ENCODE results near the gene LRRFIP2.
A peak's percentile ranks its signal among the peaks of the same experiment; 100 is the strongest.

Gene LRRFIP2

GRCh38 chr3:37099469-37099868 lies 74.9 kb downstream of the LRRFIP2 start:
- no peaks in the 10 kb centered on the region for H3K9me3 Mint-ChIP-seq
- no peak overlapping the region for H3K27ac Mint-ChIP-seq
- no peak for DNase-seq
- H3K4me3 Mint-ChIP-seq, result no peak overlapping the region
- no peaks in the 10 kb centered on the region for H3K4me1 Mint-ChIP-seq (ENCODE audit: low read depth)
- peaks cover 8% of the 10 kb centered on the region for H3K36me3 Mint-ChIP-seq (ENCODE audit: low read depth)
- no peaks in the 10 kb centered on the region for H3K27me3 Mint-ChIP-seq

- H3K27me3 Mint-ChIP-seq, result no peaks in the 10 kb centered on the region
- no peak overlapping the region for H3K27ac Mint-ChIP-seq
- no peaks in the 10 kb centered on the region for H3K4me1 Mint-ChIP-seq (ENCODE audit: low read depth)
- peaks cover 11% of the 10 kb centered on the region for H3K36me3 Mint-ChIP-seq (ENCODE audit: low read depth)
- DNase-seq, result no peak
- H3K9me3 Mint-ChIP-seq, result no peaks in the 10 kb centered on the region
- no peak overlapping the region for H3K4me3 Mint-ChIP-seq
Measured at GRCh38 chr3:37098884-37099283, 75.5 kb downstream of the LRRFIP2 start.

GRCh38 chr3:37097776-37098175 lies 76.6 kb downstream of the LRRFIP2 start:
- peaks cover 17% of the 10 kb centered on the region for H3K36me3 Mint-ChIP-seq (ENCODE audit: low read depth)
- H3K27me3 Mint-ChIP-seq, result no peaks in the 10 kb centered on the region
- no peaks in the 10 kb centered on the region for H3K9me3 Mint-ChIP-seq
- H3K27ac Mint-ChIP-seq, result no peak overlapping the region
- DNase-seq, result no peak
- H3K4me3 Mint-ChIP-seq, result no peak overlapping the region
- no peaks in the 10 kb centered on the region for H3K4me1 Mint-ChIP-seq (ENCODE audit: low read depth)

- peaks cover 22% of the 10 kb centered on the region for H3K36me3 Mint-ChIP-seq (ENCODE audit: low read depth)
- no peak overlapping the region for H3K27ac Mint-ChIP-seq
- H3K4me1 Mint-ChIP-seq (ENCODE audit: low read depth), result no peaks in the 10 kb centered on the region
- H3K4me3 Mint-ChIP-seq, result no peak overlapping the region
- H3K9me3 Mint-ChIP-seq, result no peaks in the 10 kb centered on the region
- no peaks in the 10 kb centered on the region for H3K27me3 Mint-ChIP-seq
- no peak for DNase-seq
Measured at GRCh38 chr3:37096975-37097374, 77.4 kb downstream of the LRRFIP2 start.

GRCh38 chr3:37096288-37096687 lies 78.1 kb downstream of the LRRFIP2 start:
- H3K9me3 Mint-ChIP-seq, result no peaks in the 10 kb centered on the region

GRCh38 chr3:37094636-37095035 lies 79.7 kb downstream of the LRRFIP2 start:
- H3K27me3 Mint-ChIP-seq, result no peaks in the 10 kb centered on the region
- H3K9me3 Mint-ChIP-seq, result no peaks in the 10 kb centered on the region
- no peak for DNase-seq
- no peak overlapping the region for H3K4me3 Mint-ChIP-seq
- H3K4me1 Mint-ChIP-seq (ENCODE audit: low read depth), result no peaks in the 10 kb centered on the region
- H3K27ac Mint-ChIP-seq, result no peak overlapping the region
- peaks cover 40% of the 10 kb centered on the region for H3K36me3 Mint-ChIP-seq (ENCODE audit: low read depth)

More at GRCh38 chr3:37096288-37096687, 78.1 kb downstream of the LRRFIP2 start:
- Mint-ChIP-seq H3K4me1 (ENCODE audit: low read depth) (no peaks in the 10 kb centered on the region), H3K4me3 (no peak overlapping the region), H3K27ac (no peak overlapping the region), H3K36me3 (ENCODE audit: low read depth) (peaks cover 26% of the 10 kb centered on the region), H3K27me3 (no peaks in the 10 kb centered on the region)
- no peak for DNase-seq

- no peak for DNase-seq
- no peaks in the 10 kb centered on the region for H3K27me3 Mint-ChIP-seq
- H3K9me3 Mint-ChIP-seq, result no peaks in the 10 kb centered on the region
- no peak overlapping the region for H3K27ac Mint-ChIP-seq
- H3K4me3 Mint-ChIP-seq, result no peak overlapping the region
- H3K4me1 Mint-ChIP-seq (ENCODE audit: low read depth), result no peaks in the 10 kb centered on the region
- H3K36me3 Mint-ChIP-seq (ENCODE audit: low read depth), result peaks cover 45% of the 10 kb centered on the region
Measured at GRCh38 chr3:37093481-37093880, 80.9 kb downstream of the LRRFIP2 start.

- Mint-ChIP-seq H3K27me3 (no peaks in the 10 kb centered on the region), H3K36me3 (ENCODE audit: low read depth) (peaks cover 55% of the 10 kb centered on the region), H3K9me3 (no peaks in the 10 kb centered on the region), H3K27ac (no peak overlapping the region), H3K4me3 (no peak overlapping the region), H3K4me1 (ENCODE audit: low read depth) (no peaks in the 10 kb centered on the region)
- DNase-seq, result no peak
Measured at GRCh38 chr3:37092484-37092883, 81.9 kb downstream of the LRRFIP2 start.

- Mint-ChIP-seq H3K4me3 (no peak overlapping the region), H3K27me3 (no peaks in the 10 kb centered on the region), H3K9me3 (no peaks in the 10 kb centered on the region), H3K27ac (no peak overlapping the region), H3K36me3 (ENCODE audit: low read depth) (peaks cover 63% of the 10 kb centered on the region), H3K4me1 (ENCODE audit: low read depth) (peaks cover 2% of the 10 kb centered on the region)
- no peak for DNase-seq
Measured at GRCh38 chr3:37087870-37088269, 86.5 kb downstream of the LRRFIP2 start.

- H3K36me3 Mint-ChIP-seq (ENCODE audit: low read depth), result peaks cover 63% of the 10 kb centered on the region
- peak overlapping the region; percentile 9 for H3K27ac Mint-ChIP-seq
Measured at GRCh38 chr3:37086918-37087317, 87.5 kb downstream of the LRRFIP2 start.

GRCh38 chr3:37082317-37082716 lies 92.1 kb downstream of the LRRFIP2 start:
- peaks cover 2% of the 10 kb centered on the region for H3K4me1 Mint-ChIP-seq (ENCODE audit: low read depth)
- peaks cover 50% of the 10 kb centered on the region for H3K36me3 Mint-ChIP-seq (ENCODE audit: low read depth)
- no peaks in the 10 kb centered on the region for H3K9me3 Mint-ChIP-seq
- H3K4me3 Mint-ChIP-seq, result no peak overlapping the region
- no peak overlapping the region for H3K27ac Mint-ChIP-seq
- no peaks in the 10 kb centered on the region for H3K27me3 Mint-ChIP-seq
- no peak for DNase-seq

More at GRCh38 chr3:37086918-37087317, 87.5 kb downstream of the LRRFIP2 start:
- DNase-seq, result no peak
- Mint-ChIP-seq H3K27me3 (no peaks in the 10 kb centered on the region), H3K4me3 (no peak overlapping the region), H3K9me3 (no peaks in the 10 kb centered on the region), H3K4me1 (ENCODE audit: low read depth) (peaks cover 2% of the 10 kb centered on the region)

- Mint-ChIP-seq H3K4me1 (ENCODE audit: low read depth) (peaks cover 15% of the 10 kb centered on the region), H3K27ac (no peak overlapping the region), H3K27me3 (no peaks in the 10 kb centered on the region), H3K9me3 (no peaks in the 10 kb centered on the region), H3K4me3 (no peak overlapping the region), H3K36me3 (ENCODE audit: low read depth) (peaks cover 54% of the 10 kb centered on the region)
- DNase-seq, result no peak
Measured at GRCh38 chr3:37075955-37076354, 98.4 kb downstream of the LRRFIP2 start.

GRCh38 chr3:37074178-37074577 lies 100.2 kb downstream of the LRRFIP2 start:
- peaks cover 50% of the 10 kb centered on the region for H3K36me3 Mint-ChIP-seq (ENCODE audit: low read depth)
- no peak for DNase-seq
- peaks cover 15% of the 10 kb centered on the region for H3K4me1 Mint-ChIP-seq (ENCODE audit: low read depth)
- no peak overlapping the region for H3K27ac Mint-ChIP-seq
- H3K27me3 Mint-ChIP-seq, result no peaks in the 10 kb centered on the region
- no peak overlapping the region for H3K4me3 Mint-ChIP-seq
- no peaks in the 10 kb centered on the region for H3K9me3 Mint-ChIP-seq

DNA sequence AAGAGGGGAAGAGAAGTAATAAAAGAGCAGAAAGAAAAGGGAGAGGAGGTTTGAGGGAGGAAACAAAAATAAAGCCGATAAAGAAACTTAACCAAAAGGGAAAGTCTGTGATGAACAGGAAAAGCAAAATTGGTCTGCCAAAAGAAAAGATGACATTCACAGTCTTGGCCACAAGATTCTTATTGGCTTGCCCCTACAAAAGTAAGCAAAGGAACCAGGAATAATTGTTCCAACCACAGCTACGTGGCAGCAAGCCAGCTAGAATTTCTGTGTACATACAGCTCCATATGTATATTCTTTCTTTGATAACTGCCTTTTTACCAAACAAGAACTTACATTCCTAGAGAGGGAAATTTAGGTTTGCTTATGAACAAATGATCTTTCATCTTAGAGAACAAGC lies 101.5 kb downstream of the LRRFIP2 start:
- peaks cover 15% of the 10 kb centered on the region for H3K4me1 Mint-ChIP-seq (ENCODE audit: low read depth)
- H3K27ac Mint-ChIP-seq, result peak overlapping the region; percentile 6
- no peak overlapping the region for H3K4me3 Mint-ChIP-seq
- H3K27me3 Mint-ChIP-seq, result no peaks in the 10 kb centered on the region
- H3K36me3 Mint-ChIP-seq (ENCODE audit: low read depth), result peaks cover 52% of the 10 kb centered on the region
- no peak for DNase-seq
- no peaks in the 10 kb centered on the region for H3K9me3 Mint-ChIP-seq

DNA sequence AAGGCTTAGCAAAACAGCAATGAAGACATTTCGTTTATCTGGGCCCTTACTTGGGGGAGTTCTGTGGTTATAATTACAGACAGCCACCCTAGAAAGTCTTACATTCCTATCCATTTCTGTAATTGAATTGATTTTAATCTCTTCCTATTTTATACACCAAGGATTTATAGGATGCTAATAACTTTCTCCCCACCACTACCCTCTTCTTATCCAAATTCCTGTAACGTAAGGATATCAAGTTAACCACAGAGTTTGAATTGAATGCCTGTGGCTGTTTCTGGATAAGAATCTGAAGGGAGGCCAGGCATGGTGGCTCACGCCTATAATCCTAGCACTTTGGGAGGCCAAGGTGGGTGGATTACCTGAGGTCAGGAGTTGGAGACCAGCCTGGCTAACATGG lies 102.5 kb downstream of the LRRFIP2 start:
- Mint-ChIP-seq H3K27me3 (no peaks in the 10 kb centered on the region), H3K36me3 (ENCODE audit: low read depth) (peaks cover 46% of the 10 kb centered on the region), H3K9me3 (no peaks in the 10 kb centered on the region), H3K4me1 (ENCODE audit: low read depth) (peaks cover 15% of the 10 kb centered on the region), H3K4me3 (no peak overlapping the region), H3K27ac (no peak overlapping the region)
- no peak for DNase-seq

DNA sequence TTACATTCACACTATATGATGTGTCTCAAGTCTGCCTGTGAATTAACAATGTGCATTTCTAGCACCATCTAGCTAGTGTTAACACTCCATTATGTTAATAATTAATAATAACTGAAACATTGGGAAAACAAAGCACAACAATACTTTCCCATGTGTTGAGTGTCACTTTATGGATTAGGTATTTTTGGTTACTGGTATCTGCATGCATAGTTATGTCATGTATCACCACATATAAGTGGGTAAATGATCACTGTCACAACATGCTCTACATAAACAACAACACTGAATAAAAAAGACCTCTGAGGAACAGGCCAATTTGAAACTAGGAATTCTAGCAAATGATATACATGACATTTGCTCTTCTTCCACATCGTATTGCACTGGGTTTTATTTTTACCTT lies 106.4 kb downstream of the LRRFIP2 start:
- H3K36me3 Mint-ChIP-seq (ENCODE audit: low read depth), result peaks cover 48% of the 10 kb centered on the region
- H3K27ac Mint-ChIP-seq, result no peak overlapping the region

More for the DNA sequence above, 106.4 kb downstream of the LRRFIP2 start:
- H3K9me3 Mint-ChIP-seq, result no peaks in the 10 kb centered on the region
- no peaks in the 10 kb centered on the region for H3K27me3 Mint-ChIP-seq
- DNase-seq, result no peak
- no peak overlapping the region for H3K4me3 Mint-ChIP-seq
- peaks cover 8% of the 10 kb centered on the region for H3K4me1 Mint-ChIP-seq (ENCODE audit: low read depth)
